CD14-positive monocyte (primary cell): ENCODE results near the gene C9orf85. TPM values are rescaled to one million over a fixed set of nuclear protein-coding genes. Genes with fewer than 3 reads are reported as not detected.

ENCODE experiments used
- DNase-seq, 3 donors: peaks; one replicate each; pipeline ENCODE4 v3.0.0-alpha.2; 2011 to 2022
- H2AFZ ChIP-seq: 2 replicates; pipeline ENCODE4 v1.6.0; 2012; ENCODE audit warnings: mild to moderate bottlenecking, low read depth, low read length, inconsistent platforms; ENCODE audit not compliant: insufficient read depth, poor library complexity, severe bottlenecking
- H3K27ac ChIP-seq, 2 donors: 1 replicate in 1 of 2; 2 replicates in 1 of 2; pipeline ENCODE4 v1.5.1; 2012 to 2013; ENCODE audit warnings: low read length in 2 of 2, control low read depth in 1 of 2, inconsistent platforms in 1 of 2, low read depth in 1 of 2, mild to moderate bottlenecking in 1 of 2
- H3K27me3 ChIP-seq, 2 donors: one replicate each; pipeline versions ENCODE4 v1.6.0 to v1.6.1; 2011 to 2013; ENCODE audit warnings: low read length in 2 of 2; ENCODE audit not compliant: control insufficient read depth in 2 of 2, insufficient read depth in 2 of 2
- H3K36me3 ChIP-seq, 2 donors: replicated peaks in 1 of 2; 1 replicate in 1 of 2; 2 replicates in 1 of 2; pipeline versions ENCODE4 v1.5.1 to v1.6.1; 2012 to 2013; ENCODE audit warnings: low read length in 2 of 2, control low read depth in 1 of 2, inconsistent platforms in 1 of 2, mild to moderate bottlenecking in 1 of 2; ENCODE audit not compliant: insufficient read depth in 2 of 2, control insufficient read depth in 1 of 2
- H3K4me1 ChIP-seq, 2 donors: 1 replicate in 1 of 2; 2 replicates in 1 of 2; pipeline versions ENCODE4 v1.5.1 to v1.6.1; 2012 to 2013; ENCODE audit warnings: low read length in 2 of 2, control low read depth in 1 of 2, inconsistent platforms in 1 of 2, mild to moderate bottlenecking in 1 of 2, moderate library complexity in 1 of 2; ENCODE audit not compliant: insufficient read depth in 2 of 2, control insufficient read depth in 1 of 2
- H3K4me2 ChIP-seq: replicated peaks from 2 replicates; pipeline ENCODE3; 2012; ENCODE audit warnings: low read length, moderate library complexity, mild to moderate bottlenecking; ENCODE audit not compliant: poor library complexity, severe bottlenecking; ENCODE audit errors: extremely low read depth
- H3K4me3 ChIP-seq, 3 experiments: fragments of 200-600 bp in 1 of 3; sonication (generic) in 1 of 3; replicated peaks in 1 of 3; 1 replicate in 2 of 3; 2 replicates in 1 of 3; pipeline ENCODE4 v1.5.1; 2011 to 2013; ENCODE audit warnings: low read length in 3 of 3, mild to moderate bottlenecking in 3 of 3, control low read depth in 2 of 3, low read depth in 2 of 3, inconsistent platforms in 1 of 3, moderate library complexity in 1 of 3
- H3K79me2 ChIP-seq: 2 replicates; pipeline ENCODE4 v1.6.0; 2012; ENCODE audit warnings: mild to moderate bottlenecking, control low read depth, inconsistent platforms, low read length, moderate library complexity; ENCODE audit not compliant: insufficient read depth
- H3K9ac ChIP-seq: 2 replicates; pipeline ENCODE4 v1.6.0; 2017; ENCODE audit warnings: low read length, mild to moderate bottlenecking; ENCODE audit not compliant: insufficient read depth, poor library complexity, severe bottlenecking
- H3K9me3 ChIP-seq, 2 donors: replicated peaks in 1 of 2; 1 replicate in 1 of 2; 2 replicates in 1 of 2; pipeline versions ENCODE4 v1.5.1 to v1.6.1; 2012 to 2013; ENCODE audit warnings: low read length in 2 of 2, control low read depth in 1 of 2; ENCODE audit not compliant: control insufficient read depth in 1 of 2, insufficient read depth in 1 of 2
- H4K20me1 ChIP-seq: 2 replicates; pipeline ENCODE4 v1.6.0; 2012; ENCODE audit warnings: mild to moderate bottlenecking, low read length, control low read depth, moderate library complexity; ENCODE audit not compliant: insufficient read depth
- H3K27ac Mint-ChIP-seq, 7 donors: one replicate each; pipeline ENCODE4 v1.8.0; 2020; ENCODE audit warnings: mild to moderate bottlenecking in 7 of 7, mixed read lengths in 7 of 7, moderate library complexity in 6 of 7, inconsistent platforms in 2 of 7
- H3K27me3 Mint-ChIP-seq, 3 donors: one replicate each; pipeline ENCODE4 v1.8.0; 2021 to 2022; ENCODE audit warnings: low read depth in 3 of 3, mild to moderate bottlenecking in 3 of 3, mixed read lengths in 3 of 3, moderate library complexity in 3 of 3, inconsistent platforms in 1 of 3
- H3K36me3 Mint-ChIP-seq, 2 donors: one replicate each; pipeline ENCODE4 v1.8.0; 2020; ENCODE audit warnings: mixed read lengths in 2 of 2, inconsistent platforms in 1 of 2, mild to moderate bottlenecking in 1 of 2
- H3K4me1 Mint-ChIP-seq: one replicate; pipeline ENCODE4 v1.8.0; 2020; ENCODE audit warnings: mild to moderate bottlenecking, mixed read lengths
- H3K4me3 Mint-ChIP-seq, 2 donors: one replicate each; pipeline ENCODE4 v1.8.0; 2020; ENCODE audit warnings: mild to moderate bottlenecking in 2 of 2, mixed read lengths in 2 of 2, moderate library complexity in 1 of 2
- H3K9me3 Mint-ChIP-seq, 7 donors: one replicate each; pipeline ENCODE4 v1.8.0; 2020 to 2022; ENCODE audit warnings: mixed read lengths in 7 of 7, mild to moderate bottlenecking in 6 of 7, moderate library complexity in 6 of 7, inconsistent platforms in 2 of 7
- CTCF ChIP-seq: fragments of 200-600 bp; IDR thresholded peaks from one replicate; pipeline ENCODE4 v1.8.0; 2022; ENCODE audit warnings: antibody characterized with exemption, mild to moderate bottlenecking
- WGBS: methylation state at CpG from one replicate; pipeline ENCODE4 v1.1.5; 2013; ENCODE audit warnings: missing lambda C conversion rate; ENCODE audit not compliant: insufficient coverage; 5-methylcytosine and 5-hydroxymethylcytosine counted together
- intact Hi-C, 2 donors: fragments of 100-400 bp; cut with micrococcal nuclease; formaldehyde crosslinking; loops; one replicate each; pipeline versions ENCODE4 v1.15.0 to v1.15.1; 2023
- polyA plus RNA-seq, 3 donors: library from polyadenylated mRNA; depleted of rRNA in 1 of 3; unstranded in 2 of 3; stranded (reverse) in 1 of 3; fragments of 300-500 nt in 2 of 3; fragments of >200 nt in 1 of 3; fragmentation: Illumina TruSeq in 2 of 3; gene quantifications; 1 replicate in 2 of 3; 2 replicates in 1 of 3; pipeline ENCODE4 v1.2.3, GENCODE V29; 2012 to 2021

The C9orf85 gene
- polyA plus RNA-seq, 3 donors, result 4.5 to 6.4 (median 5.4) TPM

GRCh38 chr9:71885467-71885866 is 26.0 kb upstream of the C9orf85 start:
- Histone ChIP-seq H3K27me3 (no peaks in the 10 kb centered on the region), H2AFZ (no peak overlapping the region), H3K9me3 (peaks cover 20 to 28% of the 10 kb centered on the region in 2 donors), H3K4me1 (peaks cover 7 to 13% of the 10 kb centered on the region in 2 donors), H3K4me3 (no peak overlapping the region), H4K20me1 (peaks cover 40% of the 10 kb centered on the region), H3K27ac (peak overlapping the region in 1 of 2 donors; percentile 45), H3K4me2 (no peak overlapping the region), H3K79me2 (peaks cover 93% of the 10 kb centered on the region), H3K9ac (no peak overlapping the region), H3K36me3 (peaks cover 0 to 15% of the 10 kb centered on the region in 2 donors)
- no peaks in the 10 kb centered on the region for H3K27me3 Mint-ChIP-seq
- H3K4me1 Mint-ChIP-seq, result peaks cover 23% of the 10 kb centered on the region
- peak overlapping the region in 2 of 7 donors; percentile 50 to 51 for H3K27ac Mint-ChIP-seq
- no peak for TF ChIP-seq CTCF
- DNase-seq, result no peak
- peaks cover 13 to 21% of the 10 kb centered on the region in 2 donors for H3K36me3 Mint-ChIP-seq
- H3K4me3 Mint-ChIP-seq, result no peak overlapping the region
- intact Hi-C loops, result no loop called here
- peaks cover 16 to 37% (median 34%) of the 10 kb centered on the region in 7 donors for H3K9me3 Mint-ChIP-seq
- no CpG with 5 or more reads among the region's 2 CpGs for WGBS

- Histone ChIP-seq H3K36me3 (peaks cover 0 to 15% of the 10 kb centered on the region in 2 donors), H4K20me1 (peaks cover 40% of the 10 kb centered on the region), H3K27ac (peak overlapping the region in 1 of 2 donors; percentile 45), H2AFZ (no peak overlapping the region), H3K4me3 (no peak overlapping the region), H3K4me1 (peaks cover 7 to 13% of the 10 kb centered on the region in 2 donors), H3K79me2 (peaks cover 93% of the 10 kb centered on the region), H3K27me3 (no peaks in the 10 kb centered on the region), H3K9me3 (peaks cover 20 to 27% of the 10 kb centered on the region in 2 donors), H3K4me2 (no peak overlapping the region), H3K9ac (no peak overlapping the region)
- peaks cover 25% of the 10 kb centered on the region for H3K4me1 Mint-ChIP-seq
- no peak overlapping the region for H3K4me3 Mint-ChIP-seq
- H3K9me3 Mint-ChIP-seq, result peaks cover 16 to 35% (median 32%) of the 10 kb centered on the region in 7 donors
- H3K27ac Mint-ChIP-seq, result peak overlapping the region in 3 of 7 donors; percentile 40 to 54 (median 43)
- no peaks in the 10 kb centered on the region for H3K27me3 Mint-ChIP-seq
- no CpG with 5 or more reads among the region's 1 CpG for WGBS
- H3K36me3 Mint-ChIP-seq, result peaks cover 13 to 21% of the 10 kb centered on the region in 2 donors
- TF ChIP-seq CTCF, result no peak
- DNase-seq, result no peak
- intact Hi-C loops, result no loop called here
Observed at GRCh38 chr9:71886015-71886414, 25.4 kb upstream of the C9orf85 start.
